ENCODE results near the gene RMDN2.

GRCh38 chr2:37921781-37922180 lies 3.3 kb upstream of the RMDN2 start:
- no peak for TF ChIP-seq REST (tag by site-specific recombination; IDR thresholded peaks at IDR 0.05)
- TF ChIP-seq ZNF785 (tag by site-specific recombination; IDR thresholded peaks at IDR 0.05): no peak
- peak; percentile 47 for TF ChIP-seq ZNF335 (tag by site-specific recombination; conservative IDR thresholded peaks at IDR 0.05)
- TF ChIP-seq YY1 (tag by site-specific recombination; IDR thresholded peaks at IDR 0.05): no peak
- no peak for TF ChIP-seq CTCF (tag by site-specific recombination; IDR thresholded peaks at IDR 0.05)
- TF ChIP-seq ZFP69B (tag by site-specific recombination; IDR thresholded peaks at IDR 0.05): no peak
- no peak for TF ChIP-seq ZNF777 (tag by site-specific recombination; IDR thresholded peaks at IDR 0.05; ENCODE audit: borderline replicate concordance)
- no peak for TF ChIP-seq ZNF704 (tag by site-specific recombination; IDR thresholded peaks at IDR 0.05)
- TF ChIP-seq ZNF274 (IDR thresholded peaks at IDR 0.05; ENCODE audit: low read length): no peak
- no peak for TF ChIP-seq ZNF274 (tag by site-specific recombination; IDR thresholded peaks at IDR 0.05; ENCODE audit: borderline replicate concordance)

Measured in HEK293 (cell line).